Activated CD8-positive, alpha-beta memory T cell treated with anti-CD3 and anti-CD28 coated beads, Interleukin-2, amount 50 U/mL, for 24 hours (primary cell): Measurements from ENCODE around the gene CPA4.
"Not testable (repeated sequence)": the region's sequence is repeated elsewhere in the genome, so short reads cannot be mapped to it uniquely, and the experiment has no call there.

ENCODE experiments used
- DNase-seq: peaks from one replicate; pipeline ENCODE4 v3.0.0-alpha.2; 2020; ENCODE audit errors: extremely low read depth

The CPA4 gene

DNA sequence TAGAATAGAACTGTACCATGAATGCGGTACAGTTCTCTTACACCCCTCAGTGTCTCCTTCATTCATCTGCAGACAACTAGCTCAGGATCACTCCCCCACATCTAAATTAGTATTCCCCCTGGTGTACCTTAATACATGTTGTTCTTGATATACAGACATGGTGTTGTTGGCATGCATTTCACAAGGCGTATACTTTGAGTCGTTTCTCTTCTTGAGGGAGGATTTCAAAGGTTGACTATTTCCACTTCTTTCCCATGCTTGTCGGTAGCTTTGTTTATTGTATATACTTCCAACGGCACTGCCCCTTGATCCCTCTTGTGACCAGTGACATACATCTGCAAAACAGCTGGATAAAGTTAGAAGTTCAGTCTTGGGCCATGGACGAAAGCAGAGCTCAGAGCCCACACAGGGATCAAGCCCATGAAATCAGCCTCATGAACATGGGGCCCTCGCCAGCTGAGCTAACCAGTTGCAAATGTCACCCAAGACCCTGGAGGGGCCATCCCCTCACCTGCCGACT, 8.6 kb downstream of the CPA4 start:
- no peak for DNase-seq

DNA sequence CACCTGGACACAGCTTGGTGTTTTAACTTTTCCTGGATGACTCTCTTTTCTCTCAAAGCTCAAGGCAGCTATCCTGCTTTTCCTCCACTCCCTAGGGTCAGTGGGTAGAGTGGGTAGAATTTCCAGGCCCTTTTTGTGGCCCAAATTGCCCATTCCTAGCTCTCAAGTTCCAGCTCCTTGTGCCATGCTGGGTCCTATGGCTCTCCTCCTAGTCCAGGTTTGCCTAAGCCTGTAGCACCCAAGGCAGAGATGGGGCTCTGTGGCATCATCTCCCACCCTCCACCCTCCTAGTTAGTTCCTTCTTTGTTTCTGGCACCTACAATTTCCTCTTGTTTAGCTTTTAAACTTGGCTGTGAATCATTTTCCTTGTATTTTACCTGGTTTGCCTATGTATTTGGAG, 9.7 kb downstream of the CPA4 start:
- DNase-seq: no peak

DNA sequence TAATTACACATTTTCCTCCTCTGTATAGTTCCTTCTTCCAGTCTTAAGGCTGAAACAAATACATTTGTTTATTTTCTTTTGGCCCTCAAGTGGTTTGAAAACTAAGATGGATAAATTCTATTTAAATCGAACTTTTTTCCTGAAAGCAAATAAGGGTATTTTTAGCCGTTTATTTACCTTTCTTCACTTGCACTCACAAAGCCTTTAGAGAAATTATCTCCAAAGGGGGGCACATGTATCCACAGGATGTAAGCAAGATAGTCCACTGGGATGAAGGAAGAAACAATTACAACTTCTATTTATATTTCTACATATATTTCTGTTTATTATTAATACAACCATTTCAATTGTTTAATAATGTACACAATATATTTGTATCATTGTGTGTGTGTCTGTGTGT, 10.2 kb downstream of the CPA4 start:
- no peak for DNase-seq

DNA sequence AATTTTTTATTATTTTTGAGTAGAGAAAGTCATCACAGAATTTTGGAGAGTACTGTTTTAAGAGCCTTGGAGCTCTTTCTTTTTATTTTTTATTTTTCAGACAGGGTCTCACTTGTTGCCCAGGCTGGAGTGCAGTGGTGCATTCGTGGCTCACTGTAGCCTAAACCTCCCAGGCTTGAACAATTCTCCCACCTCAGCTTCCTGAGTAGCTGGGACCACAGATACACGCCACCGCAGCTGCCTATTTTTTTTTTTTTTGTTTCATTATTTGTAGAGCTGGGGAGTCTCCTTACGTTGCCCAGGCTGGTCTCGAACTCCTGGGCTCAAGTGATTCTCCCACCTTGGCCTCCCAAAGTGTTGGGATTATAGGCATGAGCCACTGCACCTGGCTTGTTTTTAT, 10.6 kb downstream of the CPA4 start:
- no peak for DNase-seq

DNA sequence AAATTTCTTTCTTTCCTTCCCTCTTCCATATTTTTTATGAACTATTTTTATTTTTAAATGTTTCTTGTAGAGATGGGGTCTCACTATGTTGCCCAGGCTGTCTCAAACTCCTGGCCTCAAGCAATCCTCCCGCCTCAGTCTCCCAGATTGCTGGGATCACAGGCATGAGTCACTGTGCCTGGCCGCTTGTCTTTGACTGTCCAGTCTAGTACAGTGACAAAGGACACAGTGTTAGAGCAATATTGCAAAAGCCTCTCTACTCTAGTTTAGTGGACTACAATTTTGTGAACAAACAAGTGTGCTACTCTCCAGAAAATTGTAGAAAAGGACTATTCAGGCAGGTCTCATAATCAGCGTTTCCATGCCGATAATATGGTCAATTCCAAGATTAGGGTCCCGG, 11.0 kb downstream of the CPA4 start:
- no peak for DNase-seq

DNA sequence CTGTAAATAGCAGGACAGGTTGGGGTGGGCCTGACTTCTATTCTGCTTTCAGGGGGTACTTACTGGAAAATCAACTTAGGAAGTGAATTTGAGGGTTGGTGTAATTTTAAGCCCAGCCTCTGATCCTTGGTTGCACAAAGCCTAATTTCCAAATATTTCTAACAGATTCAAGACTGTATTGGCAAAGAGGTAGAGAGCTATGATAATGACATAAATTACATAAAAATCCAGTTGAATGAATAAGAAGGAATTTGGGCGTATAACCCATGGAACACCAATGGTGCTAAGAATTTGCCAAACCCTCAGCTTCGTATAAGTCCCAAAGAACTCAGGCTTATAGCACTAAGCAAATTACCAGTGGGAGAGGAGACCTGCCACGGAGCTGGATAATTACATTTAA, 11.9 kb downstream of the CPA4 start:
- no peak for DNase-seq

DNA sequence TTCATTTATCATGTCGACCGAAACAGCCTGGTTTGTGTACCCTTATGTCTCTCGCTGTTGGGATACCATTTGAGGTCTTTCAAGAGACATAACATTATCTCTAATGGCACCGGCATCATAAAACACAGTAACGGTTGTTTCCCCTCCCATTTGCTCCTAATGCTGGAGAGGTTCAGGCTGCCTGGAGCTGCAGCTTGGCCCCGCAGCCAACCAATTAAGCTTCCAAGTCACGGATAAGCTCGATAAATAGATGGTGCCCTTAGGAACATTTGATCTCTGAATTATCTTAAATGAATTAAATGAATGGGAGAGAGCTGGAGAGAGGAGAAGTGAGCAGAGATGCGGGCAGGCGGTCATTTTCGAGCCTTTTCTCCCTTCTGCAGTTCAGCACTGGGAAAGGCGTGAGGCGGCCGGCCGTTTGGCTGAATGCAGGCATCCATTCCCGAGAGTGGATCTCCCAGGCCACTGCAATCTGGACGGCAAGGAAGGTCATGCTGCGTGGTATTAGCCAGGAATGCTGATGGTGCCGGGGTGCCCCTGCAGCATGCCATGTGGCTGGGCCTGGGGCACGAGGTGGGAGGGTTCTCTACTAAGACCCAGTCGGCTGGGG, 12.6 kb downstream of the CPA4 start:
- no peak for DNase-seq

DNA sequence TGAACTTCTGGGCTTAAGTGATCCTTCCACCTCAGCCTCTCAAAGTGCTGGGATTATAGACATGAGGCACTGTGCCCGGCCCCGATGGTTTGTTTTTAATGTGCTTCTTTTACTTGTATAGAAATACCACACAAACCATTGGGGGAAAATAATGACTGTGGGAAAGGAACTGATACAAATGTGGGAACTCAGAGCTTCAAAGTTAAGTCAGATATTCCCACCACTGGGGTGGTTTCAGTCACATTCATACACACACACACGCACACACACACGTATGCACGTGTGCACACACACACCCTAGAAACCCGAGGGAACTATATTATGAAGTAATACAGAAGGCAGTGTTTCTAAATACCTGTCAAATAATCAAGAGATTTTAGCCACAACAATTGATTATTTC, 17.0 kb downstream of the CPA4 start:
- no peak for DNase-seq

DNA sequence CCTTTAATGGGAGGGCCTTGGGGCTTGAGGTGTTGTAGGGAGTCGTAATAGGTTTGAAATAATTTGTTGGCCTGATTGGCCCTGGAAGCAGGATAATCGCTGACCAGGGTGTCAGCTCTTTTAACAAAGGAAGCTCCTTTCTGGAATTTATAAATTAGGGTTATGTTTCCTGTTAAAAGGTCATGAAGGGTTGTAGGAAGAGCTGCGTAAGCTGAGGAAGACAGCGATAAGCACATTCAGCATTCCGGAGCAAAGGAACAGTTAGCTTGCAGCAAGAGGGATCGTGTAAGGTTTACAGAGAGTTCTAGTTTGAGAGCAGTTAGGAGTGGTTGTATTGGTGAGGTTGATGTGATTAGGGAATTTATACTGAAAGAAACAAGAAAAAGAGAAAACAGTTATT, 21.3 kb downstream of the CPA4 start:
- no peak for DNase-seq

DNA sequence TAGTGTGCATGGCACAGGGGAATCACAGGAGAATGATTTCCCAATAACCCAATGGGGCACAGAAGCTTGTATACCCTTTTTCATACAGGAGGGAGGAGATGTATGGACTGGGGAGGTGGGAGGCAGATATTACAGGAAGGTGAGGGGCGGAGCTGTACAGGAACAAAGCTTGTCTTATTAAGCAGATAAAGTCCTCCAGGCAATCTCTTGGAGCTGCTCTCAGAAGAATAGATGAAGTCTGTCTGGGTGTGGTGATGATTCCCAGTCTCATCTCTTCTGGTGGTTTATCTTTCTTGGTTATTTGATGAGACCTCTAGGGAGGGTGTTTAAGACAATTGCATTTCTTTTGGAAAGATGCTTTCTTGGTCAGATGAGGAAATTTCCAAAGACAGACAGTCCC, 26.6 kb downstream of the CPA4 start:
- no peak for DNase-seq

DNA sequence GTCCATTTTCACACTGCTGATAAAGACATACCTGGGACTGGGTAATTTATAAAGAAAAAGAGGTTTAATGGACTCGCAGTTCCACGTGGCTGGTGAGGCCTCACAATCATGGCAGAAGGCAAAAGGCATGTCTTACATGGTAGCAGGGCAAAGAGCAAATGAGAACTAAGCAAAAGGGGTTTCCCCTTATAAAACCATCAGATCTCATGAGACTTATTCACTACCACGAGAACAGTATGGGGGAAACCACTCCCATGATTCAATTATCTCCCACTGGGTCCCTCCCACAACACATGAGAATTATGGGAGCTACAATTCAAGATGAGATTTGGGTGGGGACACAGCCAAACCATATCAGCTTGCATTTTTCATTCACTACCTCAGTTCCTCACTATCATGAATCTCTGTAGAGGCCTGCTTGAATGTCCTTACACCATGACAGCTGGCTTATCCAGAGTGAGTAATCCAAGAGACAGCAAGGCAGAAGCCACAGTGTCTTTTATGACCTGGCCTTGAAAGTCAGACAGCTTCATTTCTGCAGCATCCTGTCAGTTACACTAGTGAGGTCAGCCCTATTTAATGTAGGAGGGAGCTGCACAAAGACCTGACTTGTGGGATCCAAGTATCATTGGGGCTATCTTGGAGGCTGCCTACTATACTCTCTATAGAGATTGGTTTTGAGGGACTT, 28.7 kb downstream of the CPA4 start:
- DNase-seq: not testable (repeated sequence)

DNA sequence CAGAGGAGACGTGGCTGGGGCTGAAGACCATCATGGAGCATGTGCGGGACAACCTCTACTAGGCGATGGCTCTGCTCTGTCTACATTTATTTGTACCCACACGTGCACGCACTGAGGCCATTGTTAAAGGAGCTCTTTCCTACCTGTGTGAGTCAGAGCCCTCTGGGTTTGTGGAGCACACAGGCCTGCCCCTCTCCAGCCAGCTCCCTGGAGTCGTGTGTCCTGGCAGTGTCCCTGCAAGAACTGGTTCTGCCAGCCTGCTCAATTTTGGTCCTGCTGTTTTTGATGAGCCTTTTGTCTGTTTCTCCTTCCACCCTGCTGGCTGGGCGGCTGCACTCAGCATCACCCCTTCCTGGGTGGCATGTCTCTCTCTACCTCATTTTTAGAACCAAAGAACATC, 29.7 kb downstream of the CPA4 start:
- DNase-seq: no peak

DNA sequence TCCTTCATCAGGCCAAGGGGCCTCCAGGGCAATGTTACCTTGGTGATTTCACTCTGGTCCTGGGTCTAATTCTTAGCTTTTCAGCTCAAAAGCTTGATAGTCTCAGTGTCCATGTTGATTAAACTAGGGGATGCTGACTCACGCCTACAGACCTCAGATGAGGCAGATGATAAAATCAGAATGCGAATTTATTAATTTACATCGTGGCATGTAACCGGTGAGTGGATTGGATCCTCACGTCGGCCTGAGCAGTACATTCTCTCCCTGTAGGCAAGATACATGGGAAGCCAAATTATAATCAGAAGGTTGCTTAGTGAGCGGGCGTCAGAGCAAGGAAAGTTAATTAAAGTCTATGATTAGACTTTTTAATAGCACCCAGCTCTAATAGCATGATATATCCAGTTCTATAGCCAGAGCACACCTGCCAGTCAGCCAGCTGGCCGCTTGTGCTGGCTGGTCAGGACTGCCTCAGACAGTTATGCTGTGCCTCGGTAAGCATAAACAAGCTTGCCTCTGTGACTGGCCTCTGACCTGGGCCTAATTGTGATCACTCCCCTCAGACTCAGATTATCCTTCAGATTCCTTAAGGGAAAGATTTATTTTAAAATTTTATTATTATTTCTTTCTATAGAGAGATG, 31.5 kb downstream of the CPA4 start:
- no peak for DNase-seq

DNA sequence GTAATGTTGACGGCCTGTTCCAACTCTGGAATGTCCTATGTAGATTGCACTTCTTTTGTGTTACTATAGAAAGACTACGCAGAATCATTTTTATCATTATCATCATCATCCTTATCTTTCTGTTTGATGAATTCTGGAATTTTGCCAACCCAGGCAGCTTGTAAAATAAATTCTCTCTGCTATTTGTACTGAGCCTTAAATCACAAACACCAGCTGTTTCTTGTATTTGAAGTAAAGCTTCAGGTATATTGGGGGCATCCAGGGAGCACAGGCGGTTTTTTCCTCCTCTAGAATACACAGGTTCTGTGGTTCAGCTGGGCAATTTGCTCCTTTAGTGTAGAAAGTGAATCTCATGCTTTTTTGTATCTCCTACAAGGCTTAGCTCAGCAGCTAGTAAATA, 36.7 kb downstream of the CPA4 start:
- no peak for DNase-seq

DNA sequence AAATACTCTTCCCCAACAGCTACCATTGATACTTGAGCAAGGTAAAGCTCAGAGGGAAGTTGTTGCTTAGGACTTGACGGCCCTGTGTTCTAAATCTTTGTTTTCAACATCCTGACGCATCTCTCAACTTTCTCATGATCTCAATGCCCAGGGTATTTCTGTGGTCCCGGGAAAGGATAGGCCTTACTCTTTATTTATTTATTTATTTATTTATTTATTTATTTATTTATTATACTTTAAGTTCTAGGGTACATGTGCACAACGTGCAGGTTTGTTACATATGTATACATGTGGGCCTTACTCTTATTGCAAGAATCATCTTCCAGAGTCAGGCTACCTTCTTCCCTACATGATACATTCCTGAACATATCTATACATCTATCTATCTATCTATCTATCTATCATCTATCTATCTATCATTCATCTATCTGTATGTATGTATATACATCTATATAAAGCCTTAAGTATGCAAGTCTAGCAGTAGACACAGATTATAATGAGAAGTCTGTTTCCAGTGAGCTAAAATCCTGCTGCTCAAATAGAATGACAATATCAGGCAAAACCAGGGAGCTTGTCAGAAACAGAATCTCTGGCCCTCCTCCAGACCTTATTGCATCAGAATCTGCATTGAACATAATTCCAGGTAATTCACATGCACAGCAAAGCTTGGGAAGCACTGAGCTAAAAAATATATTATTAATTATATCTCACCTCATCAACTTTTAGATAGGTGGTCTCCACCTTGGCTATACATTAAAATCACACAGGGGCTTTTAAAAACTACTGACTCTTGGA, 39.5 kb downstream of the CPA4 start:
- DNase-seq: no peak

DNA sequence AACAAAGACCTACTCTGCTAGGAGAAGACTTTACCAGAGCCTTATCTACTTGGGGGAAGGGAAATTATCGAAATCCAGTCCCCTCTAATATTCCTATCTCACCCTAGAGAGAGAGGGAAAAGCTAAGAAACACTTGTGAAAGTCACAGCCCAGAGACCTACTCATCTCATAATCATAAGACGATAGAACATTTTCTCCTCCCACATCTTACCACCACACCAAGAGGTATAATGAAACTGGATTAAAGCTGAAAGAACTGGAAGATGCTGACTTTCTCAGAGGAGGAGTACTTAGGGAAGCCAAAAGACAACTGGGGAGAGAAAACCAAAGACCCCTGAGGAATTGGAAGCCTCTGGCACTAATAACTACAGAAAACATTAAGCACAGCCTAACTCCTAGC, 40.9 kb downstream of the CPA4 start:
- no peak for DNase-seq

DNA sequence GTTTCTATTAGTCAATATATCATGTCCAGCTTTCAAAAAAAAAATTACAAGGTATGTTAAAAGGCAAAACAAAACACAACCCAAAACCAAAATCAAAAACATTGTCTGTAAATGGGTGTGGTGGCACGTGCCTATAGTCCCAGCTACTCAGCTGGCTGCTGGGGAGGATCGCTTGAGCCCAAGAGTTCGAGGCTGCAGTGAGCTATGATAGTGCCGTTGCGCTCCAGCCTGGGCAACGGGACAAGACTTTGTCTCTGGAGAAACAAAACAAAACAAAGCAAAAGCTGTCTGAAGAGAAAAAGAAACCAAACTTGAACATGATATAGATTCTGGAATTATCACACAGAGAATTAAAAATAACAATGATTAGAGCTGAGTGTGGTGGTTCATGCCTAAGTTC, 41.3 kb downstream of the CPA4 start:
- DNase-seq: no peak

DNA sequence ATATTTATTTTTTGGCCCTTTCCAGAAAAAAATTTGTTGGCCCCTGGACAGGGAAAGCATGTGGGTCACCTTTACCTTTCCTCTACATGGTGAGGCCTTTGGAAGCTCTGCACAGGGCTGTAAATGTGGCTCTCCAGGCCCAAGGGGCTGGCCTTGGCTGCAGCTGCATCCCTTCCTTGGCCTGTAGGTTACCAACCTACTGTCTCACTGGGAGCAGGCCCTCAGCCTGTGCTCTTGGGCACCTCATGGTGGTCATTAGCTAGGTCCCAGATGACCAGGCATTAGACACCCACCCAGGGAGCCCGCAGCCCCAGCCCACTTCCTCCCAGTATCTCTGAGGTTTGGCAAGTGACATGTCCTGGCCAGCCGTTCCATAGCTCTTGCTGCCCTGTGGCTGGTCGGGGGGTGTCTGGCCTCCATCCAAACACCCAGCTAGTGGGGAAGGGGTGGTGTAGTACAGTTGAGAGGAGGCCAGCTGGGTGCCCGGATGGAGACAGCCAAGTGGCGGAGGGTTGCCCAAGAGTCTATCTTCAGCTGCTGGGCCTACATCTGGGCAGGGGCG, 44.5 kb downstream of the CPA4 start:
- DNase-seq: no peak

DNA sequence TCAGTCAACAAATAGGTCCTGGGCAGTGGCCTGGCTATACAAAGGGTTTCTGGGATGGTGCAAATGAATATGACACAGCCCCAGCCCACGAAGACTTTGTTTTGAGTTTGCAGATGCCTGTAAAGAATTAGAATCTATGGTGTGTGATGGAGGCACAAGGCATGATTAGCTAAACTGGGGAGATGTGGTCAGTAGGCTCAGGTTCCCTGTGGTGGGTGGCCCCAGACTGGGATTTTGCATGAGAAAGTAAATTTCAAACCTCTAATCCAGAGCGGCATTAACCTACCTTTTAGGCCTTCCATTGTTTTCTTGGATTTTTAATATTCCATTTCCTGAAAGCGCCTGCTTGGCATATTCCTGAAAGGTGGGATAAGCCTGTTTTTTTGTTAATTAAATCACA, 45.3 kb downstream of the CPA4 start:
- DNase-seq: no peak

DNA sequence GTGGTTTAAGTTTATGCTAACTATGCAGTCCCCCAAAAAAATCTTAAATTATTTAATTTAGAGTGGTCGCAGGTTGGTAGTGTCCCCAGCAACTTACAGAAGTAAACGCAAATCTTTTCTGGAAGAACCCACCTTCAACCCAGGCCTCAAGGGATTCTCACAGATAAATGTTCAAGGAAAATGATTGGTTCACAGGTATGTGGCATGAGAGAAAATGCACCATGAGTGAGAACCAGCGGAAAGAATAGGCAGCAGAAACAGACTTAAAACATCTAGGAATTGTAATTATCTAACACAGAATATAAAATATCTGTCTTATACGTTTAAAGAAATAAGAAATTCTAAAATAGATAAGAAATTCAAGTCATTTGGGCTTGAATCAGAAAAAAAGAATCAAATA, 48.9 kb downstream of the CPA4 start:
- no peak for DNase-seq

DNA sequence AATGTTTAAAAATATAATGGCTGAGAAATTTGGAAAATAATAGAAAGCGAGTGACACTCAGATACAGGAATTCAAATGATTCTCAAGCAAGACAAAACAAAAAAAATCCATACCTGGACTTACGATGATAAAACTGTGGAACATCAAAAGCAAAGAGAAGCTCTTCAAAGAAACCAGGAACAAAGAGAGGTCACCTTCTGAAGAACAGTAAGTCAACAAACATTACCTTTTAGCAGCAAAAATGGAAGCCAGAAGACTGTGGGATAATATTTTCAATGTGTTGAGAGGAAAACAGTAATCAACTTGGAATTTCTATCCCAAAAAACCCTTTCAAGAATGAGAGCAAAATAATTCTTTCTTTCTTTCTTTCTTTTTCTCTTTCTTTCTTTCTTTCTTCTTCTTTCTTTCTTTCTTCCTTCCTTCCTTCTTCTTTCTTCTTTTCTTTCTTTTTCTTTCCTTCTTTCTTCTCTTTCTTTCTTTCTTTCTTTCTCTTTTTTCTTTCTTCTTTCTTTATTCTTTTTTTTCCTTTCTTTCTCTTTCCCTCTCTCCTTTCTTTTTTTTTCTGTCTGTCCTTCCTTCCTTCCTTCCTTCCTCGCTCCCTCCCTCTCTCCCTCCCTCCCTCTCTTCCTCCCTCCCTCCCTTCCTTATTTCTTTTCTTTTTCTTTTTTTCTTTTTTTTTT, 49.9 kb downstream of the CPA4 start:
- DNase-seq: no peak
